Esophagus muscularis mucosa (tissue), 4 donors: ENCODE measurements around the gene IGDCC3. TPM values are rescaled to one million over a fixed set of nuclear protein-coding genes. Genes with fewer than 3 reads are reported as not detected.

Experiments
- DNase-seq: peaks from one replicate; pipeline ENCODE4 v3.0.0-alpha.2; 2017; ENCODE audit errors: extremely low spot score
- H3K27ac ChIP-seq, 4 donors: fragments of 200-600 bp; sonication (generic); replicated peaks in 1 of 4; 1 replicate in 3 of 4; 2 replicates in 1 of 4; pipeline ENCODE4 v1.5.1; 2016 to 2019; ENCODE audit warnings: mild to moderate bottlenecking in 1 of 4
- H3K27me3 ChIP-seq, 4 donors: fragments of 200-600 bp; sonication (generic); one replicate each; pipeline versions ENCODE4 v1.5.1 to v1.6.0; 2016 to 2019
- H3K36me3 ChIP-seq, 4 donors: fragments of 200-600 bp; sonication (generic); one replicate each; pipeline ENCODE4 v1.5.1; 2016 to 2019
- H3K4me1 ChIP-seq, 4 donors: fragments of 200-600 bp; sonication (generic); one replicate each; pipeline ENCODE4 v1.5.1; 2016 to 2019
- H3K4me3 ChIP-seq, 4 donors: fragments of 200-600 bp; sonication (generic); 1 replicate in 2 of 4; 2 replicates in 2 of 4; pipeline ENCODE4 v1.5.1; 2016 to 2019; ENCODE audit warnings: mild to moderate bottlenecking in 4 of 4, moderate library complexity in 1 of 4
- H3K9me3 ChIP-seq, 4 donors: fragments of 200-600 bp; sonication (generic); 1 replicate in 3 of 4; 2 replicates in 1 of 4; pipeline ENCODE4 v1.5.1; 2016 to 2019
- CTCF ChIP-seq, 3 experiments: fragments of 200-600 bp in 2 of 3; fragments of 450-650 bp in 1 of 3; sonication (generic) in 2 of 3; IDR thresholded peaks; one replicate each; pipeline ENCODE4 v1.5.1; 2017 to 2019; ENCODE audit warnings: antibody characterized with exemption in 3 of 3, mild to moderate bottlenecking in 2 of 3, moderate library complexity in 1 of 3
- EP300 ChIP-seq: sonication (generic); formaldehyde crosslinking; IDR thresholded peaks from one replicate; pipeline ENCODE4 v1.6.1; 2017; ENCODE audit warnings: antibody characterized with exemption
- POLR2A ChIP-seq: fragments of 450-650 bp; IDR thresholded peaks from one replicate; pipeline ENCODE4 v1.6.1; 2017; ENCODE audit warnings: antibody characterized with exemption, moderate library complexity, mild to moderate bottlenecking, low read depth
- POLR2AphosphoS5 ChIP-seq, 2 donors: sonication (generic); formaldehyde crosslinking; IDR thresholded peaks; one replicate each; pipeline ENCODE4 v1.6.1; 2017; ENCODE audit warnings: antibody characterized with exemption in 2 of 2
- WGBS: methylation state at CpG from one replicate; pipeline ENCODE4 v1.1.5; 2018; 5-methylcytosine and 5-hydroxymethylcytosine counted together
- intact Hi-C: fragments of 100-400 bp; cut with DNase I; formaldehyde crosslinking; loops from one replicate; pipeline ENCODE4 v1.15.1; 2023
- total RNA-seq, 4 donors: library from RNA; depleted of rRNA; stranded (reverse); fragments of >200 nt; gene quantifications; one replicate each; pipeline versions ENCODE4 v1.1.0 to v1.2.1, GENCODE V29; 2016

Gene IGDCC3
- total RNA-seq, 4 donors from 2014 or later: 0.17 TPM; not detected in 3

GRCh38 chr15:65289261-65289854 lies 88.4 kb downstream of the IGDCC3 start:
- no peak overlapping the region for H3K27ac ChIP-seq
- intact Hi-C loops: no loop called here
- H3K4me3 ChIP-seq: no peak overlapping the region
- 85% methylated on average over 7 of the region's 7 CpGs for WGBS
- peaks cover 16 to 23% (median 22%) of the 10 kb centered on the region in 4 donors for H3K4me1 ChIP-seq
- TF ChIP-seq POLR2AphosphoS5 (IDR thresholded peaks at IDR 0.05) (no peak), CTCF (IDR thresholded peaks at IDR 0.05) (no peak), POLR2A (no peak), EP300 (no peak)
- no peaks in the 10 kb centered on the region for H3K27me3 ChIP-seq
- no peak for DNase-seq
- H3K36me3 ChIP-seq: no peaks in the 10 kb centered on the region
- H3K9me3 ChIP-seq: no peaks in the 10 kb centered on the region

GRCh38 chr15:65287520-65287855 lies 90.3 kb downstream of the IGDCC3 start:
- 89% methylated on average over 3 of the region's 3 CpGs for WGBS
- intact Hi-C loops: no loop called here
- TF ChIP-seq EP300 (no peak), POLR2A (no peak), CTCF (IDR thresholded peaks at IDR 0.05) (no peak), POLR2AphosphoS5 (IDR thresholded peaks at IDR 0.05) (no peak)
- no peak for DNase-seq
- H3K4me3 ChIP-seq: peak overlapping the region in 2 of 4 donors; percentile 64 to 66
- peak overlapping the region; percentile 82 to 92 (median 88) for H3K27ac ChIP-seq
- peaks cover 16 to 38% (median 34%) of the 10 kb centered on the region in 4 donors for H3K4me1 ChIP-seq
- no peaks in the 10 kb centered on the region for H3K36me3 ChIP-seq
- H3K27me3 ChIP-seq: no peaks in the 10 kb centered on the region
- no peaks in the 10 kb centered on the region for H3K9me3 ChIP-seq

GRCh38 chr15:65286704-65287519 lies 90.9 kb downstream of the IGDCC3 start, which contains the start of gene PARP16:
TSS of gene PARP16 (minus strand) at chr15:65286883. CDS start at chr15:65286426, 457 bp downstream.
- H3K4me3 ChIP-seq: peak within 1 kb of the TSS; percentile 64 to 90 (median 66)
- H3K36me3 ChIP-seq: no peaks in the 10 kb centered on the region
- TF ChIP-seq POLR2AphosphoS5 (IDR thresholded peaks at IDR 0.05): peak; percentile 72 to 91
- peak; percentile 67 to 73 (median 73) for TF ChIP-seq CTCF (IDR thresholded peaks at IDR 0.05)
- TF ChIP-seq POLR2A: peak; percentile 88
- TF ChIP-seq EP300: no peak
- intact Hi-C loops: no loop called here
- H3K9me3 ChIP-seq: no peaks in the 10 kb centered on the region
- DNase-seq: peak; percentile 97
- H3K27me3 ChIP-seq: no peaks in the 10 kb centered on the region
- peaks cover 16 to 39% (median 34%) of the 10 kb centered on the region in 4 donors for H3K4me1 ChIP-seq
- peak within 1 kb of the TSS; percentile 82 to 92 (median 88) for H3K27ac ChIP-seq
- WGBS: 6% methylated on average over 20 of the region's 62 CpGs

- no peak for TF ChIP-seq CTCF (IDR thresholded peaks at IDR 0.05)
- TF ChIP-seq POLR2AphosphoS5 (IDR thresholded peaks at IDR 0.05): no peak
- TF ChIP-seq EP300: no peak
- TF ChIP-seq POLR2A: no peak
- DNase-seq: no peak
- H3K27me3 ChIP-seq: no peaks in the 10 kb centered on the region
- no peaks in the 10 kb centered on the region for H3K36me3 ChIP-seq
- H3K4me3 ChIP-seq: peak overlapping the region; percentile 64 to 90 (median 66)
- peaks cover 16 to 39% (median 34%) of the 10 kb centered on the region in 4 donors for H3K4me1 ChIP-seq
- H3K27ac ChIP-seq: peak overlapping the region; percentile 82 to 92 (median 88)
- H3K9me3 ChIP-seq: no peaks in the 10 kb centered on the region
- 0% methylated on average over 20 of the region's 52 CpGs for WGBS
- intact Hi-C loops: no loop called here
Measured at GRCh38 chr15:65286069-65286703, 91.6 kb downstream of the IGDCC3 start.
